Gastrocnemius medialis (tissue), 4 donors: Measurements from ENCODE around the gene LYSET.
"Not testable (repeated sequence)": the region's sequence is repeated elsewhere in the genome, so short reads cannot be mapped to it uniquely, and the experiment has no call there.

Experiments used
- POLR2A ChIP-seq, 2 donors: fragments of 450-650 bp; IDR thresholded peaks; one replicate each; pipeline ENCODE4 v1.6.1; 2017; ENCODE audit warnings: antibody characterized with exemption in 2 of 2, mild to moderate bottlenecking in 2 of 2, moderate library complexity in 2 of 2
- TF ChIP-seq, protein P1 (sequence below), 5 experiments: fragments of 450-650 bp in 3 of 5; fragments of 200-600 bp in 2 of 5; sonication (generic) in 2 of 5; IDR thresholded peaks in 4 of 5; conservative IDR thresholded peaks in 1 of 5; 1 replicate in 4 of 5; 2 replicates in 1 of 5; pipeline ENCODE4 v1.5.1; 2016 to 2019; ENCODE audit warnings: antibody characterized with exemption in 5 of 5, mild to moderate bottlenecking in 3 of 5, moderate library complexity in 3 of 5

GRCh38 chr14:93159625-93160352, 25.3 kb upstream of the LYSET start:
- TF ChIP-seq POLR2A (IDR thresholded peaks at IDR 0.05): not testable (repeated sequence)
- TF ChIP-seq, protein P1, sequence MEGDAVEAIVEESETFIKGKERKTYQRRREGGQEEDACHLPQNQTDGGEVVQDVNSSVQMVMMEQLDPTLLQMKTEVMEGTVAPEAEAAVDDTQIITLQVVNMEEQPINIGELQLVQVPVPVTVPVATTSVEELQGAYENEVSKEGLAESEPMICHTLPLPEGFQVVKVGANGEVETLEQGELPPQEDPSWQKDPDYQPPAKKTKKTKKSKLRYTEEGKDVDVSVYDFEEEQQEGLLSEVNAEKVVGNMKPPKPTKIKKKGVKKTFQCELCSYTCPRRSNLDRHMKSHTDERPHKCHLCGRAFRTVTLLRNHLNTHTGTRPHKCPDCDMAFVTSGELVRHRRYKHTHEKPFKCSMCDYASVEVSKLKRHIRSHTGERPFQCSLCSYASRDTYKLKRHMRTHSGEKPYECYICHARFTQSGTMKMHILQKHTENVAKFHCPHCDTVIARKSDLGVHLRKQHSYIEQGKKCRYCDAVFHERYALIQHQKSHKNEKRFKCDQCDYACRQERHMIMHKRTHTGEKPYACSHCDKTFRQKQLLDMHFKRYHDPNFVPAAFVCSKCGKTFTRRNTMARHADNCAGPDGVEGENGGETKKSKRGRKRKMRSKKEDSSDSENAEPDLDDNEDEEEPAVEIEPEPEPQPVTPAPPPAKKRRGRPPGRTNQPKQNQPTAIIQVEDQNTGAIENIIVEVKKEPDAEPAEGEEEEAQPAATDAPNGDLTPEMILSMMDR (IDR thresholded peaks at IDR 0.05 in 4 of 5, conservative IDR thresholded peaks at IDR 0.05 in 1 of 5): not testable (repeated sequence)
